Gastroesophageal sphincter (tissue), 4 donors: Measurements from ENCODE around the gene LMO4. TPM values are rescaled to one million over a fixed set of nuclear protein-coding genes. Genes with fewer than 3 reads are reported as not detected.

Experiments
- ATAC-seq: fragments of 150-250 bp; one replicate; pipeline ENCODE4 v1.9.1; 2016; ENCODE audit warnings: mild to moderate bottlenecking, moderate library complexity
- H3K27ac ChIP-seq, 4 donors: fragments of 200-600 bp; sonication (generic) in 3 of 4; 1 replicate in 3 of 4; 2 replicates in 1 of 4; pipeline ENCODE4 v1.5.1; 2016 to 2019
- H3K27me3 ChIP-seq: fragments of 200-600 bp; sonication (generic); one replicate; pipeline ENCODE4 v1.5.1; 2019
- H3K36me3 ChIP-seq, 2 donors: fragments of 200-600 bp; sonication (generic); one replicate each; pipeline ENCODE4 v1.5.1; 2019; ENCODE audit warnings: control low read depth in 1 of 2
- H3K4me1 ChIP-seq, 3 donors: fragments of 200-600 bp; sonication (generic); 1 replicate in 2 of 3; 2 replicates in 1 of 3; pipeline ENCODE4 v1.5.1; 2016 to 2019; ENCODE audit warnings: control low read depth in 2 of 3
- H3K4me3 ChIP-seq, 2 donors: fragments of 200-600 bp; sonication (generic); one replicate each; pipeline ENCODE4 v1.5.1; 2019; ENCODE audit warnings: mild to moderate bottlenecking in 1 of 2, moderate library complexity in 1 of 2
- H3K9me3 ChIP-seq, 3 donors: fragments of 200-600 bp; sonication (generic); one replicate each; pipeline ENCODE4 v1.5.1; 2017 to 2019; ENCODE audit warnings: control low read depth in 2 of 3
- CTCF ChIP-seq, 4 experiments: fragments of 200-600 bp in 2 of 4; fragments of 450-650 bp in 2 of 4; sonication (generic) in 1 of 4; IDR thresholded peaks; one replicate each; pipeline ENCODE4 v1.5.1; 2017 to 2019; ENCODE audit warnings: antibody characterized with exemption in 4 of 4, mild to moderate bottlenecking in 2 of 4, moderate library complexity in 2 of 4
- EP300 ChIP-seq: sonication (generic); formaldehyde crosslinking; IDR thresholded peaks from one replicate; pipeline ENCODE4 v1.6.1; 2017; ENCODE audit warnings: antibody characterized with exemption, mild to moderate bottlenecking
- POLR2A ChIP-seq, 2 donors: fragments of 450-650 bp; IDR thresholded peaks; one replicate each; pipeline ENCODE4 v1.6.1; 2017; ENCODE audit warnings: antibody characterized with exemption in 2 of 2, mild to moderate bottlenecking in 2 of 2, moderate library complexity in 1 of 2
- POLR2AphosphoS5 ChIP-seq: sonication (generic); formaldehyde crosslinking; IDR thresholded peaks from one replicate; pipeline ENCODE4 v1.6.1; 2017; ENCODE audit warnings: antibody characterized with exemption
- WGBS, 2 donors: methylation state at CpG; one replicate each; pipeline ENCODE4 v1.1.5; 2018; ENCODE audit warnings: low coverage in 1 of 2; 5-methylcytosine and 5-hydroxymethylcytosine counted together
- total RNA-seq, 4 donors: library from RNA; depleted of rRNA; stranded (reverse); fragments of >200 nt; gene quantifications; one replicate each; pipeline ENCODE4 v1.1.0, GENCODE V29; 2016

LMO4 gene
- total RNA-seq, 4 donors from 2014 or later: 44.7 to 166 (median 66.3) TPM

DNA sequence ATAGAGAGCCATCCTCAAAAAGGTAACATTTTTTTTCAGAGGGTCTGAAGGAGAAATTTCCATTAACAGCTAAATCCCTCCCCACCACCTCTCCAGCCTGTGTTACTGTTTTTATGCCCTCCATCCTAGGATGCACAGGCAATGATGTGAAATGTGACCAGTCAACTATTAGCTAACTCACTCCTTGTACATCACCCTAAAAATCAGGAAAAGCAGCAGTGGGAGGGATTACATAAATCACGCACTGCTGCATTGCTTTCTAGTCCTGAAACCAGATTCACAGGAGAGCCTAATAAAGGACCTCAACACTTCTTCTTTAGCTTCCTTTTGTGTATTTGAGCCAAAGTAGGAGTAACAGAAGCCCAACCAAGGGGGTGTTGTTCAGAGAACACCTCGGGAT lies 66.3 kb downstream of the LMO4 start:
- 75 to 100% methylated on average over 1 to 2 of the region's 2 CpGs for WGBS, 2 donors
- no peak overlapping the region for H3K27ac ChIP-seq
- no peak for ATAC-seq
- TF ChIP-seq POLR2A (IDR thresholded peaks at IDR 0.05): no peak
- TF ChIP-seq EP300: no peak
- no peak for TF ChIP-seq CTCF (IDR thresholded peaks at IDR 0.05)
- TF ChIP-seq POLR2AphosphoS5: no peak
- no peaks in the 10 kb centered on the region for H3K27me3 ChIP-seq
- H3K4me1 ChIP-seq: peaks cover 0 to 13% (median 0%) of the 10 kb centered on the region in 3 donors
- H3K9me3 ChIP-seq: no peaks in the 10 kb centered on the region
- H3K36me3 ChIP-seq: no peaks in the 10 kb centered on the region
- H3K4me3 ChIP-seq: no peak overlapping the region
